GM23338 (cell line): Measurements from ENCODE around the gene CHRNA10. TPM values are rescaled to one million over a fixed set of nuclear protein-coding genes. Genes with fewer than 3 reads are reported as not detected.
A peak's percentile ranks its signal among the peaks of the same experiment; 100 is the strongest.

Experiments
- ATAC-seq: fragments of 200-7000 bp; cut with Tn5 transposase; 3 replicates; pipeline ENCODE4 v1.9.1; 2020
- DNase-seq: peaks from one replicate; pipeline ENCODE4 v3.0.0-alpha.2; 2015; ENCODE audit warnings: low spot score
- H2AFZ ChIP-seq: fragments of 200-600 bp; sonication (generic); 2 replicates; pipeline ENCODE4 v1.8.0; 2016; ENCODE audit warnings: antibody characterized with exemption, mild to moderate bottlenecking, moderate library complexity
- H3F3A ChIP-seq: fragments of 200-600 bp; sonication (generic); replicated peaks from 2 replicates; pipeline ENCODE4 v1.8.0; 2017; ENCODE audit warnings: antibody characterized with exemption, mixed run types, low read depth
- H3K27ac ChIP-seq: fragments of 200-600 bp; sonication (generic); 2 replicates; pipeline ENCODE4 v1.6.1; 2016; ENCODE audit warnings: low read depth
- H3K27me3 ChIP-seq: fragments of 200-600 bp; sonication (generic); 2 replicates; pipeline ENCODE4 v1.8.0; 2016; ENCODE audit warnings: mild to moderate bottlenecking, mixed run types, moderate library complexity; ENCODE audit not compliant: insufficient read depth
- H3K36me3 ChIP-seq: fragments of 200-600 bp; sonication (generic); 2 replicates; pipeline ENCODE4 v1.8.0; 2016; ENCODE audit warnings: mild to moderate bottlenecking; ENCODE audit not compliant: insufficient read depth
- H3K4me1 ChIP-seq: fragments of 200-600 bp; sonication (generic); 2 replicates; pipeline ENCODE4 v1.8.0; 2016; ENCODE audit warnings: mild to moderate bottlenecking, moderate library complexity; ENCODE audit not compliant: insufficient read depth
- H3K4me2 ChIP-seq: fragments of 200-600 bp; sonication (generic); 2 replicates; pipeline ENCODE4 v1.7.1; 2017; ENCODE audit warnings: mixed run types
- H3K4me3 ChIP-seq: fragments of 200-600 bp; sonication (generic); 2 replicates; pipeline ENCODE4 v1.6.1; 2016; ENCODE audit warnings: mixed run types
- H3K79me2 ChIP-seq: fragments of 200-600 bp; sonication (generic); replicated peaks from 2 replicates; pipeline ENCODE4 v1.8.0; 2017; ENCODE audit warnings: mild to moderate bottlenecking; ENCODE audit not compliant: insufficient read depth
- H3K9me2 ChIP-seq: fragments of 200-600 bp; sonication (generic); 2 replicates; pipeline ENCODE4 v1.8.0; 2017; ENCODE audit not compliant: insufficient read depth
- H4K20me1 ChIP-seq: fragments of 200-600 bp; sonication (generic); replicated peaks from 2 replicates; pipeline ENCODE4 v1.8.0; 2017; ENCODE audit warnings: mild to moderate bottlenecking; ENCODE audit not compliant: insufficient read depth
- H3K27ac Mint-ChIP-seq: 2 replicates; pipeline ENCODE4 v1.8.0; 2020; ENCODE audit warnings: inconsistent platforms, mild to moderate bottlenecking, moderate library complexity, mixed read lengths
- H3K27me3 Mint-ChIP-seq: 3 replicates; pipeline ENCODE4 v1.8.0; 2022; ENCODE audit warnings: low read depth, mild to moderate bottlenecking, moderate library complexity, mixed read lengths, inconsistent platforms; ENCODE audit not compliant: insufficient read depth, poor library complexity
- H3K36me3 Mint-ChIP-seq: 3 replicates; pipeline ENCODE4 v1.8.0; 2021; ENCODE audit warnings: low read depth, mild to moderate bottlenecking, inconsistent platforms, moderate library complexity, mixed read lengths
- H3K4me1 Mint-ChIP-seq: 3 replicates; pipeline ENCODE4 v1.8.0; 2020; ENCODE audit warnings: mild to moderate bottlenecking, inconsistent platforms, mixed read lengths
- H3K4me3 Mint-ChIP-seq: 3 replicates; pipeline ENCODE4 v1.8.0; 2021; ENCODE audit warnings: moderate library complexity, mild to moderate bottlenecking, inconsistent platforms, mixed read lengths
- H3K9me3 Mint-ChIP-seq: 3 replicates; pipeline ENCODE4 v1.8.0; 2020; ENCODE audit warnings: moderate library complexity, mild to moderate bottlenecking, inconsistent platforms, mixed read lengths
- CREB1 ChIP-seq: fragments of 250-450 bp; sonication (Bioruptor Pico); IDR thresholded peaks from 2 replicates; pipeline ENCODE4 v1.5.0; 2020; ENCODE audit warnings: low read depth, mild to moderate bottlenecking, moderate library complexity
- EZH2 ChIP-seq: fragments of 200-600 bp; sonication (generic); IDR thresholded peaks from one replicate; pipeline ENCODE4 v1.8.0; 2017; ENCODE audit warnings: antibody characterized with exemption, mild to moderate bottlenecking, low read depth; ENCODE audit not compliant: unreplicated experiment
- EZH2phosphoT487 ChIP-seq: fragments of 200-600 bp; sonication (generic); IDR thresholded peaks from one replicate; pipeline ENCODE4 v1.8.1; 2018; ENCODE audit warnings: antibody characterized with exemption; ENCODE audit not compliant: unreplicated experiment
- JUNB ChIP-seq: IDR thresholded peaks from one replicate; pipeline ENCODE4 v1.6.1; 2016; ENCODE audit warnings: antibody characterized with exemption; ENCODE audit not compliant: unreplicated experiment
- NANOG ChIP-seq: IDR thresholded peaks from 2 replicates; pipeline ENCODE4 v1.6.1; 2016; ENCODE audit warnings: antibody characterized with exemption, borderline replicate concordance
- POLR2AphosphoS5 ChIP-seq: IDR thresholded peaks from 2 replicates; pipeline ENCODE4 v1.6.1; 2016; ENCODE audit warnings: antibody characterized with exemption, low read depth
- STAT1 ChIP-seq: IDR thresholded peaks from one replicate; pipeline ENCODE4 v1.6.1; 2016; ENCODE audit warnings: antibody characterized with exemption; ENCODE audit not compliant: unreplicated experiment
- ZNF462 ChIP-seq: fragments of 250-450 bp; sonication (Bioruptor Pico); IDR thresholded peaks from 2 replicates; pipeline ENCODE4 v1.5.0; 2020; ENCODE audit warnings: mild to moderate bottlenecking, moderate library complexity
- polyA plus RNA-seq: library from polyadenylated mRNA; unstranded; fragments of >200 nt; fragmentation: Nextera tagmentation; extraction: Ambion mirVana; gene quantifications from 2 replicates; pipeline ENCODE4 v1.2.1, GENCODE V29; 2016
- total RNA-seq: library from RNA; depleted of rRNA; stranded (reverse); fragments of >200 nt; shearing (Covaris generic); gene quantifications from 2 replicates; pipeline ENCODE4 v1.2.3, GENCODE V29; 2014
- TF ChIP-seq, protein P1 (sequence below), 2 experiments: fragments of 200-600 bp in 1 of 2; sonication (generic) in 1 of 2; conservative IDR thresholded peaks; 2 replicates each; pipeline versions ENCODE4 v1.5.1 to v1.6.1; 2016 to 2017; ENCODE audit warnings: antibody characterized with exemption in 2 of 2, low read depth in 2 of 2, mild to moderate bottlenecking in 2 of 2, moderate library complexity in 1 of 2
- TF ChIP-seq, protein P2 (sequence below): IDR thresholded peaks from 2 replicates; pipeline ENCODE4 v1.6.1; 2016; ENCODE audit warnings: antibody characterized with exemption

The CHRNA10 gene
- total and polyA plus RNA-seq, 2 experiments from 2014 or later: 0.45 to 1.5 TPM

- peak overlapping the region; percentile 86 for H2AFZ ChIP-seq
- H3K4me1 Mint-ChIP-seq: peaks cover 9% of the 10 kb centered on the region; the same call in 2 of the 3 replicates
- DNase-seq (peak; percentile 97), ATAC-seq (peak; percentile 87)
- peak overlapping the region; percentile 98 for H3K27ac ChIP-seq
- peaks cover 24% of the 10 kb centered on the region for H3K9me3 Mint-ChIP-seq
- H3K79me2 ChIP-seq: no peaks in the 10 kb centered on the region
- TF ChIP-seq NANOG (no peak), CREB1 (CRISPR knock-in tag) (0 out of 2 replicates have a peak, but pooled peaks have one; percentile 7), ZNF462 (no peak), STAT1 (no peak), JUNB (peak; percentile 88), POLR2AphosphoS5 (peak; percentile 51), EZH2phosphoT487 (no peak), EZH2 (no peak)
- TF ChIP-seq, protein P1, sequence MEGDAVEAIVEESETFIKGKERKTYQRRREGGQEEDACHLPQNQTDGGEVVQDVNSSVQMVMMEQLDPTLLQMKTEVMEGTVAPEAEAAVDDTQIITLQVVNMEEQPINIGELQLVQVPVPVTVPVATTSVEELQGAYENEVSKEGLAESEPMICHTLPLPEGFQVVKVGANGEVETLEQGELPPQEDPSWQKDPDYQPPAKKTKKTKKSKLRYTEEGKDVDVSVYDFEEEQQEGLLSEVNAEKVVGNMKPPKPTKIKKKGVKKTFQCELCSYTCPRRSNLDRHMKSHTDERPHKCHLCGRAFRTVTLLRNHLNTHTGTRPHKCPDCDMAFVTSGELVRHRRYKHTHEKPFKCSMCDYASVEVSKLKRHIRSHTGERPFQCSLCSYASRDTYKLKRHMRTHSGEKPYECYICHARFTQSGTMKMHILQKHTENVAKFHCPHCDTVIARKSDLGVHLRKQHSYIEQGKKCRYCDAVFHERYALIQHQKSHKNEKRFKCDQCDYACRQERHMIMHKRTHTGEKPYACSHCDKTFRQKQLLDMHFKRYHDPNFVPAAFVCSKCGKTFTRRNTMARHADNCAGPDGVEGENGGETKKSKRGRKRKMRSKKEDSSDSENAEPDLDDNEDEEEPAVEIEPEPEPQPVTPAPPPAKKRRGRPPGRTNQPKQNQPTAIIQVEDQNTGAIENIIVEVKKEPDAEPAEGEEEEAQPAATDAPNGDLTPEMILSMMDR (conservative IDR thresholded peaks at IDR 0.05; ENCODE audit: low read depth in 2 of 2): no peak
- TF ChIP-seq, protein P2, sequence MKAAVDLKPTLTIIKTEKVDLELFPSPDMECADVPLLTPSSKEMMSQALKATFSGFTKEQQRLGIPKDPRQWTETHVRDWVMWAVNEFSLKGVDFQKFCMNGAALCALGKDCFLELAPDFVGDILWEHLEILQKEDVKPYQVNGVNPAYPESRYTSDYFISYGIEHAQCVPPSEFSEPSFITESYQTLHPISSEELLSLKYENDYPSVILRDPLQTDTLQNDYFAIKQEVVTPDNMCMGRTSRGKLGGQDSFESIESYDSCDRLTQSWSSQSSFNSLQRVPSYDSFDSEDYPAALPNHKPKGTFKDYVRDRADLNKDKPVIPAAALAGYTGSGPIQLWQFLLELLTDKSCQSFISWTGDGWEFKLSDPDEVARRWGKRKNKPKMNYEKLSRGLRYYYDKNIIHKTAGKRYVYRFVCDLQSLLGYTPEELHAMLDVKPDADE: 0 out of 2 replicates have a peak, but pooled peaks have one; percentile 21
- H3K9me2 ChIP-seq: no peaks in the 10 kb centered on the region
- H3K4me3 Mint-ChIP-seq: peak overlapping the region; percentile 88
- no peaks in the 10 kb centered on the region for H3K36me3 ChIP-seq
- peaks cover 18% of the 10 kb centered on the region for H3K36me3 Mint-ChIP-seq
- H4K20me1 ChIP-seq: no peaks in the 10 kb centered on the region
- H3K27me3 Mint-ChIP-seq: peaks cover 33% of the 10 kb centered on the region
- H3K4me1 ChIP-seq: no peaks in the 10 kb centered on the region; the same call in 1 of the 2 replicates
- peaks cover 8% of the 10 kb centered on the region; the same call in 1 of the 2 replicates for H3K27me3 ChIP-seq
- H3K27ac Mint-ChIP-seq: peak overlapping the region; percentile 97
- peak overlapping the region; percentile 57 for H3K4me3 ChIP-seq
- peaks cover 12% of the 10 kb centered on the region; the same call in 1 of the 2 replicates for H3F3A ChIP-seq
- H3K4me2 ChIP-seq: peak overlapping the region; percentile 94
These were observed 28.9 kb downstream of the CHRNA10 start for GRCh38 chr11:3642071-3642951.
